Hypothalamus (tissue), 51 donors: ENCODE results near the gene USP34.

Experiments used
- DNase-seq, 51 donors: peaks; one replicate each; lab custom pipeline; 2025; lab: John Stamatoyannopoulos, UW

USP34 gene

DNA sequence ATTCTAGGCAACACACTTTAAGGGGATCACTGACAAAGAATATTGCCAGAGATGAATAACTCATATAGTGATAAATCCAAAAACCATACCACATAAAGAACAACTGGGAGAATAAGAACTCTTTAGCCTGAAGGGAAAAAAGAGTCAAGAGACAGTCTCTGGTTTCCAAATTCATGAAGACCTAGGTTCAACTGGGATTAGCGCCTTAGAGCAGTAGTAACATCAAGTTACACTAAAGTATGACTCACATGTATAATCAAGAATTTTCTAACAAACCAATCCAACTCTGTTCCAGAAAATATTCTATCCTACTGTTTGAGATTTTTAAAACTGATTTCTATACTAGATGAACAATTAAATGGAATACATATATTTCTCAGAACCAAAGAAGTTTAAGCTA is 93.8 kb downstream of the USP34 start:
- DNase-seq = no peak

DNA sequence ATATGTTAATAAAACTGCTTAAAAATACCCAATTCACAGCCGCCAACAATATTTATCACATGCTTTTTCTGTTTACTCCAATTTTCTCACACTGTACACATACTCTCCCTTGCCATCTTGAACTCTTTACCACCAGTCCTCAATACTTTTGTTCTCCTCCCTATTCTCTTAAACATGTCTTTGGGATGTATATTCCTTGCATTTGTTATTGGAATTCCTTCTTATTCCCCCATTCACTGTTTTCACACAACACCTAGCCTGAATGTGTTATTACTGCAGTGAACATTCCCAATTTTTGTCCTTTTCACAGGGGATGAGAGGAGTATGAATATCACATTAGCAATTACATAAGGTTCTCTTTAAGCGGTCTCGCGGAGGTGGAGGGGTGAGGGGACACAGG is 94.7 kb downstream of the USP34 start:
- no peak for DNase-seq

DNA sequence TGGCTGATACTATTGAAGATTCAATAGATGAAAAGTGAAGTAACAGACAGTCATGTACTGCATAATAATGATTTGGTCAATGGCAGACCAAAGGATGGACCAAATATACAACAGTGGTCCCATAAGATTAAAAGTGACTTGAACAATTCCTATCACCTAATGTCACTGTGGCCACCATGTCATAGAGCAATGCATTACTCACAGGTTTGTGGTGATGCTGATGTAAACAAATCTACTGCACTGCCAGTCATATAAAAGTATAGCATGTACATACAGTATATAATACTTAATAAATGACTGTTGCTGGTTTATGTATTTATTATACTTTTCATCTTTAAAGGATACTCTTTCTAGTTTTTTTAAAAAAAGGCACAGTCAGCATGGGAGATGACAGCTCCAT is 99.9 kb downstream of the USP34 start:
- DNase-seq = no peak

DNA sequence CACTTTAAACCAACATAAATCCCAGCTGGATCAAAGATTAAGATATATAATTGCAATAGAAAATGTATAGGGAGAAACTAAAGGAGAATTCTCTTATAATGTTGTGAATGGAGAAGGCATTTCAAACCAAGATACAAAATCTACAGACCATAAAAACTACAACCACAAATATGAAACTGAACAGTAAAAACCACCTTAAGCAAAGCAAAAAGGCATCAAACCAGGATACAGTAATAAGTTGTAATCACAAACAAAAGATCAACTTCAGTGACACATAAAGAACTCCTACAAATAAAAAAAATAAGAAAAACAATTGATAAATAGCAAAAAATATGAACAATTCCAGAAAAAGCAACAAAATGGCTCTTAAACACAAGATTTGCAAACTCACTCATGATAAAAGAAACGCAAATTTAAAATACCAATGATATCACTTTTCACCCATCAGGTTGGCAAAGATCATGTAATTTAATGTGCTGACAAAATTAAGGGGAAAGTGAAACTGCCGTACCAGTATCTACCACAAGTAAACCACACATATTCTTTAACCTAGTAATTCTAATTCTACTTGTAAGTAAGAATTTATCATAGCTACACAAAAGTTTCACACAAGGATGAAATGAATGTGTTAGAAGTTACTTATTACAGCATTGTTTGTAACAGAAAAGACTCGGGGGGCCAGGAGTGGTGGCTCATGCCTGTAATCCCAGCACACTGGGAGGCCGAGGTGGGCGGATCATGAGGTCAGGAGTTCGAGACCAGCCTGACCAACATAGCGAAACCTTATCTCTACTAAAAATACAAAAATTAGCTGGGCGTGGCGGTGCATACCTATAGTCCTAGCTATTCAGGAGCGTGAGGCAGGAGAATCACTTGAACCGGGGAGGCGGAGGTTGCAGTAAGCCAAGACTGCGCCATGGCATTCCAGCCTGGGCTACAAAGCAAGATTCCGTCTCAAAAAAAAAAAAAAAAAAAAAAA is 101.9 kb downstream of the USP34 start:
- no peak for DNase-seq

DNA sequence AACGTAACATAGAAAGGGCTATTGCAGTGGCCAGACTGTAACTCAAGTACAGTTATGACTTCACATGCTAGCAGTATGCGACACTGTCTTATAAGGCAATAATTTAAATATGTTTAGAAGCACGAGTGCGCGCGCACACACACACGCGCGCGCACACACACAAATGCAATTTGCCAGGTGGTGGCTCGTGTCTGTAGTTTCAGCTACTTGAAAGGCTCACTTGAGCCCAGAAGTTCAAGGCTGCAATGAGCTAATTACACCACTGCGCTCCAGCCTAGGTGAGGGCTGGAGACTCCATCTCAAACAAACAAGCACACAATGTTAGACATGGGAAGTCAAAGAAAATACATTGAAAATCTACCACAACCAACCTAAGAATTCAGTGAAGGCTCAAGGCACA is 103.7 kb downstream of the USP34 start:
- no peak for DNase-seq

DNA sequence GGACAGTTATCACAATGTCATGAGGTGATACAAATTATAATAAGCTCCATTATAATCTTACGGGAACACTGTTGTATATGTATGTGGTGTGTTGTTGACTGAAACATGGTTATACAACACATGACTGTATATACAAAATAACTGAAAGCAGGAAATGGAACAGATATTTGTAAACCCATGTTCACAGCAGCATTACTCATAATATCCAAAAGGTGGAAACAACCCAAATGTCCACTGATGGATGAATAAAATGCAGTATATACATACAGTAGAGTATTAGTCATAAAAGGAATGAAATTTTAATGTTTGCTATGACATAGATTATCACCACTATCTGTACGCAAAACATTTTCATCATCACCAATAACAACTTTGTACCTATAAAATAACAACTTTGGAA is 107.3 kb downstream of the USP34 start:
- no peak for DNase-seq

DNA sequence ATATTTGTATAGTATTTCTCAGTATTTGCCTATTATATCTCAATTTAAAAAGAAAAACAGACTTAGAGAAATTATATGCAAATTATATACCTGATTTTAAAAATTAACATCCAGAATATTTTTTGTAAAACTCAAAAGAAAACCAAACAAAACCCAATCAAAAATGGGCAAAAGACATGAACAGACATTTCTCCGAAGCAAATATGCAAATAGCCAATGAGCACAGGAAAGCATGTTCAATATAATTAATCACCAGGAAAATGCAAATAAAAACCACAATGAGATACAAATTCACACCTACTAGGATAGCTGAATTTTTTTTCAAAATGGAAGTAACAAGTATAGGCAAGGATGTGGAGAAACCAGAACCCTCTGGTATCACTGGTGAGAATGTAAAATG is 108.0 kb downstream of the USP34 start:
- DNase-seq = no peak

DNA sequence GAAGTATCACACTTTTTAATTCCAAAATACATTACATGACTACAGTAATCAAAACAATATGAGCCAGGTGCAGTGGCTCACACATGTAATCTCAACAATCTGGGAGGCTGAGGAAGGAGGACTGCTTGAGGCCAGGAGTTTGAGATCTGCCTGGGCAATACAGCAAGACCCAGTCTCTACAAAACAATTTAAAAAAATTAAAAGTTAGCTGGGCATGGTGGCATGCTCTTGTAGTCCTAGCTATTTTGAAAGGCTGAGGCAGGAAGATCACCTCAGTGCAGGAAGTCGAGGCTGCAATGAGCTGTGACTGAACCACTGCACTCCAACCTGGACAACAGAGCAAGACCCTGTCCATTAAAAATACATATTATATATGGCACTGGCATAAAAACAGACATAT is 109.8 kb downstream of the USP34 start:
- no peak for DNase-seq

DNA sequence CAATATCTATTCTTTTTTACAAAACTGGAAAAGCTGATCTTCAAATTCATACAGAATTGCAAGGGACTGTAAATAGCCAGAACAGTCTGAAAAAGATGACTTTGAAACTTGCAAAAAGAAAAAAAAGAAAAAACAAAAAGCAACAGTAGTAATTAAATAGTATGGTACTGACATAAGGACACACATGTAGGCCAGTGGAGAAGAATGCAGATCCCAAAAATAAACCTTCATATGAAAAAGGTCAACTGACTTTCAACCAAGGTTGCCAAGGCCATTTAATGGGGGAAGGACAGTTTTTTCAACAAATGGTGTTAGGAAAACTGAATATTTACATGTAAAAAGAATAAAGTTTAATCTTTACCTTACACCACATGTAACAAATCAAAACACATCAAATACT is 111.8 kb downstream of the USP34 start:
- DNase-seq = no peak

DNA sequence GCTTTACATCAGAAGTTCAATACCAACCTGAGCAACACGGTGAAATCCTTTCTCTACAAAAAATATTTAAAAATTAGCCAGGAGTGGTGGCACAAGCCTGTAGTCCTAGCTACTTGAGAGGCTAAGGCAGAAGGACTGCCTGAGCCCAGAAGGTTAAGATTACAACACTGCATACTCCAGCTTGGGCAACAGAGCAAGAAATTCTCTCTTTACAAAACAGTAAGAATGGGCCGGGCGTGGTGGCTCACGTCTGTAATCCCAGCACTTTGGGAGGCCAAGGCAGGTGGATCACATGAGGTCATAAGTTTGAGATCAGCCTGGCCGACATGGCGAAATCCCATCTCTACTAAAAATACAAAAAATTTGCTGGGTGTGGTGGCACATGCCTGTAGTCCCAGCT is 113.2 kb downstream of the USP34 start:
- DNase-seq = no peak

DNA sequence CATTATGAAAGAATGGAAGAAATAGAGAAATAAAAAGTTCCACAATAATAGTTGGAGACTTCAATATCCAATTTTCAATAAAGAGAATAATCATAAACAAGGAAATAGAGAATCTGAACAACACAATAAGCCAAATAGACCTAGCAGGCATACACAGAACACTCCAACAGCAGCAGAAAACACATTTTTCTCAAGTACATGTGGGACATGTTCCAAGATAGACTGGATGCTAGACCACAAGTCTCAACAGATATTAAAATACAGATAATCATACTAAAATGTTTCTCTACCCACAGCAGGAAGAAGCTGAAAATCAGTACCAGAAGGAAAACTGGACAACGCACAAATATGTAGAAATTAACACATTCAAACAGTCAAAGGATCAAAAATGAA is 113.9 kb downstream of the USP34 start:
- DNase-seq = no peak

DNA sequence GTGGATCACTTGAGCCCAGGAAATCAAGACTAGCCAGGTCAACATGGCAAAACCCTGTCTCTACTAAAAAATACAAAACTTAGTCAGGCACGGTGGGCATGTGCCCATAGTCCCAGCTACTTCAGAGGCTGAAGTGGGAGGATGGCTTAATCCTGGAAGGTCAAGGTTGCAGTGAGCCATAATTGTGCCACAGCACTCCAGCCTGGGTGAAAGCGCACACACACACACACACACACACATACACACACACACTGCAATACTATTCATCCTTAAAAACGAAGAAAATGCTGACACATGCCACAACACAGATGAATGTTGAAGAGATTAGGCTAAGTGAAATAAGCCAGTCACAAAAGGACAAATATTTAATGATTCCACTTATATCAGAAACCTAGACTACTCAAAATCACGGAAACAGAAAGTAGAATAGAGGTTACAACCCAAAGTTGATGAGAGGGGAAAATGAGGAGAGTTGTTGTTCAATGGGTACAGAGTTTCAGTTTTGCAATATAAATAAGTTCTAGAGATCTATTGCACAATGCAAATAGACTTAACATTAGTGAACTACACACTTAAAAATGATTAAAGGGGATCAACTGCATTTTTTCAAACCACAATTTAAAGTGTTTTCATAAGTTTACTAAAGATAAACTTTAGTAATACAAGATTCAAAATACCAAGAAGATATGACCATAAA is 114.5 kb downstream of the USP34 start:
- no peak for DNase-seq

DNA sequence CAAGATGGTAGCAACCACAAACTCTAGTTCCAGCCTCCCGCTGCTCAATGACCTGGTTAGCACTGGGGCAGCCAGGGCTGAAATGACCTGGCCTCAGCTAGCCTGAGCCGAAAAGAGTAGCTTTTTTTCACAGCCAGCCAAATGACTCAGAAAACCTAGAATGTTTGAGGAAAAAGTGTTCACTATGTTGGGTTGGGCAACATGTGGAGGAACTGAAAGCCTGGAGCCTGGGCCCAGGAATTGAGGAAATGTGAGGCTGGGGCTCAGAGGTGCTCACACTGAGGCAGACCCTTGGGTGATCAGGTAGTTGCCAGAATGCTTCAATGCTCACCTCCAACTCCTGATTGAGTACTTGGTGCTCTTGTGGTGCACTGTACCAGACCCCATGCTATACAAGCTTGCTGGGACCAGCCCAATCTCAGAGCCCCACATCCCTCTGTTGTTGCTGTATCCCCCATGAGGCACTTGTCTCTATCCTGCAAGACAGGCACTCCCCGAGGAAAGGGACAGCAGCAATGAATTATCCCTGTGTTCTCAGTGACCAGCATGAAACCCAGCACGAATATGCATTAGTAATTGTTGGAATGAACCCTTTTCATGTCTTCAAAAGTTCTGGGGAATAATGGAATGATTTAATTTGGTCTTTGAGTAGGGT is 116.2 kb downstream of the USP34 start:
- DNase-seq = no peak

DNA sequence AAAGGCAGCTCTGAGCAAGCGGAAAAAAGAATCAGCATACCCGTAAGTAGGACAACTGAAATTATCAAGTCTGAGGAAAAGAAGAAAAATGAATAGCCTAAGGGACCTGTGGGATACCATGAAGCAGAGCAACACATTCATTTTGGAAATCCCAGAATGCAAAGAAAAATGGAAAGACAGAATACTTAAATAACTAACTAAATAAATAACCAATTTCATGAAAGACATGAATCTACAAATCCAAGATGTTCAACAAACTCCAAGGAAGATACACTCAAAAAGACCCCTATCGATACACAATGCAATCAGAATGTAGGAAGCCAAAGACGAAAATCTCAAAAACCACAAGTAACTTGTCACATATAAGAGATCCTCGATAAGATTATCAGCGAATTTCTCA is 117.0 kb downstream of the USP34 start:
- DNase-seq = no peak

DNA sequence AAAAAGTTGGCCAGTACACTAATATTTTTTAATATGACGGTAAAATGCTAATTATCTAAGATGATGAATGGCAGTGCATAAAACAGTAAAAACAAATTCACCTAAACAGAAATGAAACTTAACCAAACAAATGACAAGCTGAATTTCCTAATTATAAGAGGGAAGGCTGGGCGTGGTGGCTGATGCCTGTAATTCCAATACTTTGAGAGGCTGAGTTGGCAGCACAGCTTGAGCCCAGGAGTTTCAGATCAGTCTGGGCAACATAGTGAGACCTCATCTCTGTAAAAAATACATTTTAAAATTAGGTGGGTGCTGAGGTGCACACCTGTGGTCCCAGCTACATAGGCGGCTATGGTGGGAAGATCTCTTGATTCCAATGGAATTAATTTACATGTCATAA is 120.1 kb downstream of the USP34 start:
- DNase-seq = no peak

DNA sequence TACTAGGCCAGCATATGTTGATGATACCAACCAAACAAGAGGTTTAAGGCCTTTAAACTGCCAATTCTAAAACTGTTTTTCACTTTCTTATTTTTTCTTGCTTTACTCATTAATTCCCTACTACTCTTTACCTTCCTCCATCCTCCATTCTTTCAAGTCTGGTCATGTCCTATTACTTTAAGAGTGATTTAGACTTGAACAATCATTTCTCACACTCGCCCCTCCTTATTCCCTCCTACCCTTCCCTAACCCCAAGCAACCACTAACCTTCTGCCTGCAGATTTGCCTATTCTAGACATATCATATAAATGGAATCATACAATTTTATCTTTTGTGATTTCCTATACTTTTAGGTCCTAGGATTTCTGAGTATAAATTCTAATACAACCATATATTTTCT is 127.7 kb downstream of the USP34 start:
- DNase-seq = no peak

DNA sequence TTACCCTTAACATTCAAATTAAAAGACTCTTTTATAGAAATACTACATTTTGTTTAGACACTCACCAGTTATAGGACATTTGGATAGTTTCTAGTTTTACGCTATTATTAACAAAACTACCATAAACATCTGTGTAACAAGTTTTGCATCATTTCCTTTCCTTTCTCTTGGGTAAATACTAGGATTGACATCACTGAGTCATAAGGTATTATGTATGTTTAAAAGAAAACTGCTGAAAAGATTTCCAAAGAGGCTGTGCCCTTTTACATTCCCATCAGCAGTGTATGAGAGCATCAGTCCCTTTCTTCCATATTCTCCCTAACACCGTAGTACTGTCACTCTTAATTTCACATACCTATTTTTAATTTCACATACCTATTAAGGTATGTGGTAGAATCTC is 130.6 kb downstream of the USP34 start:
- DNase-seq = no peak

DNA sequence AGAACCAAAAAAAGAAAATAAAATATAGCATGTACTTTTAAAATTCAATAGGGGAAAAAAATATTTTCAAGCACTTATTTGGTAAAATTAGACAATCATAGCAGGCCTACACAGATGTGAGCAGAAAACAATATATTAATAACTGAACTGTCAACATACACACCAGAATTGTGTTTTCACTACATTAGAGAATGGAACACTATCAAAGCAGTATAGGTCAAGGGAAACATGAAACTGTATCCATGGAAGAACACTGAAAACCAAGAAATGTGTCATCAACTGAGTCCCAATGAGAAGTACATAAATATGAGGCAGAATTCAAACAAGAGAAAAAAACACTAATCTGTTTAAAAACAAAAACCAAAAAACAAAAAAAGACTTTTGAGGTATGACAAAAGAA is 132.4 kb downstream of the USP34 start:
- no peak for DNase-seq

DNA sequence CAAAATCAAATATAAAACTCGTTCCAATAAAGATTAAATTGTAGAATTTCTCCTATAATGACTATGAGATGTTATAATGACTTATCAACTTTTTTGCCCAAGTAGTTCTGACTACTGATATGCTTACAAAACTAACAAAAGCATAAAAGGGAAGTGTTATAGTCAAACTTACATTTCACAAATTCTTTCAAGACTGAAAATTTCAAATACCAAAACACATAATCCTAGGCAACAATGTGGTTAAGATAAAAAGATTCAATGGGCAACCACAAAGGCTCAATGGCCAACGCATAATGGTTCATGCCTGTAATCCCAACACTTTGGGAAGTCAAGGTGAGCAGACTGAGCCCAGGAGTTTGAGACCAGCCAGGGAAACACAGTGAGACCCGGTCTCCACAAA is 135.7 kb downstream of the USP34 start:
- DNase-seq = no peak

DNA sequence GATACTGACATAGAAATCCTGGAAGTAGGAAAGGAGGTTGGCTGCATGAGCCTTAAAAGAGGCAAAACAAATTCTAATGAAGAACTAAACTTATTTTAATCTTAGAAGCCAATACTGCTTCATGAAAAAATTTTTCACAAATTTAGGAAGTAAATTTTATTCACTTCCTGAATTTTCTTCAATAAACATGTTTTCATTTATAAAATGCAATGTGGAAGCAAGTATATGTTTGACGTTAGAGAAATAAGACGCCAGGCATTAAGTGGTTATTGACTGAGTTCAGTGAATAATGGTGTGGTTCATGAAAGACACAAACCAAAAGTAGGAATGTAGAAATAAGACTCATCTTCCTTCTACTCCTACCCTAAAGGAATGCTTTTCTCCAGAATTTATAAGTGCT is 136.4 kb downstream of the USP34 start:
- DNase-seq = no peak

DNA sequence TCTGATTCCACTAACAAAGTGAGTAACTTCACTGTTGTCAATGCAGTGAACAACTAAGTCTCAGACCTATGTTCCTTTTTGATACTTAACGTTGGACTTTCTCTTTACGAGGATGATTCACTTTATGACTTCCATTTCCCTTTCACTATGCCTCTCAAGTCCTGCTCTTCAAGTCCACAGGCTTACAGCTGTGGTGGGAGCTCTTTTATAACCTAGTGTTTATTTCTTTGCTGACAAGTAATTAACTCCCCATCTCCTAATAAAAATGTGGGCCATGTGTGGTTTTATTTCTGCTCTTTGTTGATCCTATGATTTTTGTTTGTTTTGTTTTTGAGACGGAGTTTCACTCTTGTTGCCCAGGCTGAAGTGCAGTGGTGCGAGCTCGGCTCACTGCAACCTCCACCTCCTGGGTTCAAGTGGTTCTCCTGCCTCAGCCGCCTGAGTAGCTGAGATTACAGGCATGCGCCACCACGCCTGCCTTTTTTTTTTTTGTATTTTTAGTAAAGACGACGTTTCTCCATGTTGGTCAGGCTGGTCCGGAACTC is 142.1 kb downstream of the USP34 start:
- no peak for DNase-seq
